Activated CD8-positive, alpha-beta T cell treated with anti-CD3 and anti-CD28 coated beads, Interleukin-2, amount 10 ng/mL, durations not matched to agents 7 days and 5 days (primary cell): ENCODE data around the gene PLEKHG5. TPM values are rescaled to one million over a fixed set of nuclear protein-coding genes. Genes with fewer than 3 reads are reported as not detected.

ENCODE experiments used
- ATAC-seq: fragments of 150-1000 bp; cut with Tn5 transposase; one replicate; pipeline ENCODE4 v1.10.0; 2021; ENCODE audit warnings: moderate library complexity
- CTCF ChIA-PET: fragments of 350-600 bp; sonication (Branson Sonifier 250); formaldehyde crosslinking; loops from one replicate; lab custom pipeline; 2021; ENCODE audit warnings: antibody characterized with exemption; lab: Charles Lee
- POLR2A ChIA-PET: fragments of 350-600 bp; sonication (Branson Sonifier 250); formaldehyde crosslinking; loops from one replicate; lab custom pipeline; 2021; ENCODE audit warnings: antibody characterized with exemption; lab: Charles Lee
- DNase-seq: peaks from one replicate; pipeline ENCODE4 v3.0.0-alpha.2; 2020
- H3K27ac Mint-ChIP-seq: one replicate; pipeline ENCODE4 v1.8.0; 2021; ENCODE audit warnings: mild to moderate bottlenecking, mixed read lengths
- H3K27me3 Mint-ChIP-seq: one replicate; pipeline ENCODE4 v1.8.0; 2021; ENCODE audit warnings: low read depth, mixed read lengths
- H3K36me3 Mint-ChIP-seq: one replicate; pipeline ENCODE4 v1.8.0; 2021; ENCODE audit warnings: low read depth, mixed read lengths
- H3K4me1 Mint-ChIP-seq: one replicate; pipeline ENCODE4 v1.8.0; 2021; ENCODE audit warnings: low read depth, mixed read lengths
- H3K4me3 Mint-ChIP-seq: one replicate; pipeline ENCODE4 v1.8.0; 2021; ENCODE audit warnings: mild to moderate bottlenecking, mixed read lengths
- H3K9me3 Mint-ChIP-seq: one replicate; pipeline ENCODE4 v1.8.0; 2022; ENCODE audit warnings: mixed read lengths; ENCODE audit not compliant: insufficient read depth
- total RNA-seq, 2 experiments: library from RNA; stranded (reverse); gene quantifications; one replicate each; pipeline ENCODE4 v1.2.3, GENCODE V29; 2021

PLEKHG5 gene
- total RNA-seq, 2 experiments from 2014 or later, result 2.2 to 2.8 TPM

DNA sequence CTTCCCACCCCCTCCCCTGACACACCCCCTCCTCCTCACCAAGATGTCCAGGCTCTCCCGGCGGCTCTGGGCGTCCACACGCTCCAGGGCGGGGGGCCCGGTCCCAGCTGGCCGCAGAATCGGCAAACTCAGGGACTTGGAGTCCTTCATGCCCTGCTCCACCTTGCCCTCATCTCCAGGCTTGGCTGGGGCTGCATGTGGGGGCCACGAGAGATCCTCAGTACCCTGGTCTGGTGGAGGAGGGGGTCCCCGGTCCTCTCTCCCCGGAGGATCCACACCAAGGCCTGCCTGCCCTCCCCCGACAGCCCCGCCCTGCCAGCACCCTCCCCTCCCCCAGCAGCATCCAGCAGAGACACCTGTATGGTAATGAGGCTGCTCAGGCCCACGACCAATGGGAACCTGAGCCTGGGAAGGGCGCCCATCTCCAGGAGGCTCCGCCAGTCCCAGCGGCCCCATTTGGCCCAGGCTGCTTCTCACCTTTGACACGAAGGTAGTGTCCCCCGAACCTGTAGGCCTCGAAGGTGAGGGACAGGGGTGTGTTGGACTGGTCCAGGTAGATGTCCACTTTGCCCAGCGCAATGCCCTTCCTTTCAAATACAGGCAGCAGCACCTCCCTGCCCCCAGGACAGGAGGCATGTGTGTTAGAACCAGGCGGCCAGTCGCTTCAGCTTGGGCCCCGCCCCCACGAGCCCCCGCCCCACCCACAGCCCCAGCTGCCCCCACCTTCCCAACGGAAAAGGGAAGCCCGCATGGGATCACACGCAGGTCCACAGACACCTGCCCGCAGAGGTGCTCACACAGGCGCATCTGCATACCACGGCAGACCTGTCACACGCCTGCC lies 17.3 kb downstream of the PLEKHG5 start:
- Mint-ChIP-seq H3K27me3 (no peaks in the 10 kb centered on the region), H3K4me3 (no peak overlapping the region), H3K36me3 (no peaks in the 10 kb centered on the region), H3K4me1 (peaks cover 2% of the 10 kb centered on the region), H3K9me3 (no peaks in the 10 kb centered on the region), H3K27ac (no peak overlapping the region)
- POLR2A ChIA-PET, result no interaction called here
- DNase-seq (no peak), ATAC-seq (no peak)
- CTCF ChIA-PET, result interaction anchor here (1.6 kb wide), 1 partner anchor 10 kb away, joined by 6 read pairs; no protein-coding TSS in a partner anchor

DNA sequence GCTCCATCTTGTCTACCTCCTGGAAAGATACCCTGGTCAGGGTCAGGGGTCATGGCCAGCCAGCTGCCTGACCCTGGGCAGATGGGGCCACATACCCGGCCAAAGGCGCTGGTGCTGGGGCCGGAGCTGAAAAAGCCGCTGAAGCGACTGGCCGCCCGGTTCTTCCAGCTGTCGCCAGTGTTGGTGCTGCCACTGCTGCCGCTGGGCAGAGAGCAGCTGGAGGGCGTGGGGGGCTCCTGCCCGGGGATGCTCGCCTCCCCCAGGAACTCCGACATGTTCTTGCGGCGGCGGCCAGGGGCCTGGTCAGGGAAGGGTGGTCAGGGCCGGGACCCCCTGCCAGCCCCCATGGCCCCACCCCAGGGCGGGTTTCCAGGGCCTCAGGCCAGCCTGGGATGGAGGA lies 18.3 kb downstream of the PLEKHG5 start:
- POLR2A ChIA-PET, result no interaction called here
- H3K4me3 Mint-ChIP-seq, result no peak overlapping the region
- ATAC-seq (no peak), DNase-seq (no peak)
- H3K36me3 Mint-ChIP-seq, result no peaks in the 10 kb centered on the region
- no peaks in the 10 kb centered on the region for H3K27me3 Mint-ChIP-seq
- H3K9me3 Mint-ChIP-seq, result no peaks in the 10 kb centered on the region
- H3K27ac Mint-ChIP-seq, result no peak overlapping the region
- H3K4me1 Mint-ChIP-seq, result peaks cover 2% of the 10 kb centered on the region
- CTCF ChIA-PET, result interaction anchor here (1.0 to 2.2 kb wide), 6 partner anchors 10 to 35 kb away, joined by 4 to 8 read pairs (median 6); no protein-coding TSS in a partner anchor

DNA sequence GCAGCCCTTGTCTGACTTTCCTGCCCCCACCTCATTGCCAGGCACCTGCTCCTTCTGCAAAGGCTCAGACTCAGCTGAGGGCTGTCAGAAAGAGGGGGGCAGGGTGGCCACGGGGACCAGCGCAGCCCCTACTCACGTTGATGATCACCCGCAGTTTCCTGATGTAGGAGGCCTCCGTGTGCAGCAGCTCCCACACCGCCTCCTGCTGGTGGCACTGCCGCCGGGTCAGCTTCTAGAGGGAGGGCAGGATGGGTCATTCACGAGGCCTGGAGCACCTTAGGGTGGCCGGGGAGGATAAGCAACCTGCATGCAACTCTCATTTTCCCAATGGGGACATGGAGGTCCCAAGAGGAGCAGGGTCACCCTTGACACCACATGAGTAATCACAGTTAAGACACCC lies 19.1 kb downstream of the PLEKHG5 start:
- ChIA-PET POLR2A (interaction anchor here (1.4 kb wide), 1 partner anchor 12 kb away, joined by 4 read pairs; no protein-coding TSS in a partner anchor), CTCF (interaction anchor here (1.0 to 2.2 kb wide), 7 partner anchors 9 to 49 kb away, joined by 4 to 8 read pairs (median 5); partner anchors contain the start of gene PLEKHG5)
- DNase-seq (no peak), ATAC-seq (no peak)
- Mint-ChIP-seq H3K4me3 (no peak overlapping the region), H3K36me3 (no peaks in the 10 kb centered on the region), H3K9me3 (no peaks in the 10 kb centered on the region), H3K27ac (no peak overlapping the region), H3K4me1 (peaks cover 2% of the 10 kb centered on the region), H3K27me3 (no peaks in the 10 kb centered on the region)

DNA sequence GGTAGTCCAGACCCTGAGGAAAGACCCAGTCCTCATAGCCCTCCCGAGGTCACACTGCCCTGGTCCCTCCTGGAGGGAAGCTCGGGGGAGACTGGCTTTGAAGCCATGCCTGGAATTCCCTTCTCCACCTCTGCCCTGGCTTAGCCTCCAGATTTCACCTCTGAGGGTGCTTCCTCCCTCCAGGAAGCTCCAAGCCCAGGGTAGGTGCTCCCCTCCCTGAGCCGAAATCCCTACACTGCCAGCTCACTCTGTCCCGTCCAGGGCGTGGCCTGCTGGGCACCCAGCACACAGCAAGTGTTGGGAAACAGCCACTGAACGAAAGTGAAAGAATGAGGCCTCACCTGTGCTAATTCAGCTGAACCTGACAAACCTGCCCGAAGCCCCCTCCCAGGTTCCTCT lies 19.5 kb downstream of the PLEKHG5 start:
- no peak overlapping the region for H3K4me3 Mint-ChIP-seq

DNA sequence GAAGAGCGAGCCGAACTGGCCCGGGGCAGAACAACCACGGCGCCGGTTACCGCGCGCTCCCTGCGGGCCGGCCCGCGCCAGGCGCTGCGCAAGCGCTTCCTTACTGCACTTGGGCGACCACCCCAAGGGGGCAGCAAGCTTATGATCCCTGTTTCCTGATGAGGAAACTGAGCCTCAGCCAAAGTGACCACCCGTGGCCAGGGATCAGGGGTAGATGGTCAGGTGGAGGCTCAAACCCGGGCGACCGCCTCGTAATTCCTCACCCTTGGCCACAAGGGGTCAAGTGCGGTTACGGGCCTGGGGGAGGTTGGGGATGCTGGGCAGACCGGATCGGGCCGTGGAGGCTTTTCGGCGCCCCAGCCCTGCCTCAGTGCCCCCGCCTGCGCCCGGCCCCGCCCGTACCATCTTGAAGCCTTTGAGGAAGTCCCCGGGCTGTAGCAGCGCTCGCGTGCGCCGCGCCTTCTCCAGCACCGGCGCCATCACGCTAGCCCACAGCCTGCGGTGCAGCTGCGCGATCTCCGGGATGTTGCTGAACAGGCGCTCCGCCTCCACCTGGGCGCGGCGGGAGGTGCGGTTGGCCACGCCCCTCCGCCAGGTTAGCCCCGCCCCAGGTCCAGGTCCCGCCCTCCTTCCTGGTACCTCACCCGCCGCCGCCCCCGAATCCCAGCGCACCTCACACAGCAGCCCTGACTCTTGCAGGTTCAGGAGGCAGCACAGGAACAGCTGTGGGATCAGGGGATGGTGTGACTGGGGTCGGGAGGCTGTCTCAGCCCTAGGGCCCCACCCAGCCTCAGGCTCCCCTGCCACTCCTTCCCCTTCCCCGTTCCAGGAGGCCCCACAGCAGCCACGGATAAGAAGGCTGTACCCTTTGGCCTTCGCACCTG lies 20.1 kb downstream of the PLEKHG5 start:
- DNase-seq (no peak), ATAC-seq (no peak)
- Mint-ChIP-seq H3K9me3 (no peaks in the 10 kb centered on the region), H3K27ac (no peak overlapping the region), H3K27me3 (no peaks in the 10 kb centered on the region), H3K4me3 (no peak overlapping the region), H3K36me3 (no peaks in the 10 kb centered on the region), H3K4me1 (peaks cover 7% of the 10 kb centered on the region)
- POLR2A ChIA-PET, result interaction anchor here (1.4 kb wide), 1 partner anchor 11 kb away, joined by 4 read pairs; no protein-coding TSS in a partner anchor
- CTCF ChIA-PET, result interaction anchor here (1.2 to 2.2 kb wide), 5 partner anchors 11 to 48 kb away, joined by 4 to 8 read pairs (median 5); partner anchors contain the start of gene PLEKHG5

More for the DNA sequence above, 19.5 kb downstream of the PLEKHG5 start:
- H3K36me3 Mint-ChIP-seq, result no peaks in the 10 kb centered on the region
- no peak for DNase-seq
- ChIA-PET POLR2A (interaction anchor here (1.4 kb wide), 1 partner anchor 11 kb away, joined by 4 read pairs; no protein-coding TSS in a partner anchor), CTCF (interaction anchor here (1.2 to 2.2 kb wide), 5 partner anchors 12 to 49 kb away, joined by 4 to 8 read pairs (median 5); partner anchors contain the start of gene PLEKHG5)
- no peaks in the 10 kb centered on the region for H3K27me3 Mint-ChIP-seq
- H3K9me3 Mint-ChIP-seq, result no peaks in the 10 kb centered on the region
- no peak overlapping the region for H3K27ac Mint-ChIP-seq
- H3K4me1 Mint-ChIP-seq, result peaks cover 5% of the 10 kb centered on the region
- no peak for ATAC-seq

DNA sequence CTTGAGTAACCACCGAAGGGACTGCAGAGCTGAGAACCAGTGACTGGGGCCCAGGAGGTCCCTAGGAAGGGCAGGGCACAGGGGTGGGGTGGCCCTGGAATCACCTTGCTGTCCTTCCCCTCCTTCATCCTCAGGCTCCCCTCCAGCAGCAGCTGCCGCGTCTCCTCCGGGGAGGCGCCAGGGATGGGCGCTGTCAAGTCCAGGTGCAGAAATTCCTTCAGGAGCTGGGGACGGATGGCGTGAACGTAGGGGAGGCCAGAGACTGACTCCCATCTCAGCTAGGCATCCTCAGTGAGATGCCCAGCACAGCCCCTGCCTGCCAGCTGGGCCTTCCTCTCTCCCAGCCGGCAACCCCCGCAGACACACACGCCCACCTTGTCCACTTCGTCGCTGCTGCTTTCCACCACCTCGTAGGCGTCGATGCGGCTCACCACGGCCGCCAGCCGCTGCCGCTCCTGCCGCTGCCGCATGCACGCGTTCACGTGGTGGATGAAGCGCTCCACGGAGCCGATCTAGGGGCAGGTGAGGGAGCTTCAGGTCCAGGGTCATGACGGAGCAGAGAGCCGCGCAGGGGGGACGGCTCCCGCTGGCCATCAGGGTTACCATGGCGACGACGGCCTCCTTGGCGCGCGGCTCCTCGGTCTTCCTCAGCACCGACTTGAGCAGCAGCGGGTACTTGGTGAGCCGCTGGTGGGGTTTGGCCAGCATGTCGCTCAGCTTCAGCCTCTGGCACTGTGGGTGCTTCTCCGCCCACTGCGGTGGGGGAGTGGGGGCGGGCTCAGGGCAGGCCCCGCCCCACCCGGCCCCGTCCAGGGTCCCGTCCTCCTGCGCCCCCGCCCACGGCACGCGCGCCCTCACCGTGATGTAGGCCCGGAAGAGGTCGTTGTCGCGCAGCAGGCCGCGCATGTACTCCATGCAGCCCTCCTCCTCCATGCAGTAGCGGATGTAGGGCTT lies 21.1 kb downstream of the PLEKHG5 start:
- ChIA-PET POLR2A (no interaction called here), CTCF (interaction anchor here (1.3 kb wide), 1 partner anchor 20 kb away, joined by 4 read pairs; no protein-coding TSS in a partner anchor)

DNA sequence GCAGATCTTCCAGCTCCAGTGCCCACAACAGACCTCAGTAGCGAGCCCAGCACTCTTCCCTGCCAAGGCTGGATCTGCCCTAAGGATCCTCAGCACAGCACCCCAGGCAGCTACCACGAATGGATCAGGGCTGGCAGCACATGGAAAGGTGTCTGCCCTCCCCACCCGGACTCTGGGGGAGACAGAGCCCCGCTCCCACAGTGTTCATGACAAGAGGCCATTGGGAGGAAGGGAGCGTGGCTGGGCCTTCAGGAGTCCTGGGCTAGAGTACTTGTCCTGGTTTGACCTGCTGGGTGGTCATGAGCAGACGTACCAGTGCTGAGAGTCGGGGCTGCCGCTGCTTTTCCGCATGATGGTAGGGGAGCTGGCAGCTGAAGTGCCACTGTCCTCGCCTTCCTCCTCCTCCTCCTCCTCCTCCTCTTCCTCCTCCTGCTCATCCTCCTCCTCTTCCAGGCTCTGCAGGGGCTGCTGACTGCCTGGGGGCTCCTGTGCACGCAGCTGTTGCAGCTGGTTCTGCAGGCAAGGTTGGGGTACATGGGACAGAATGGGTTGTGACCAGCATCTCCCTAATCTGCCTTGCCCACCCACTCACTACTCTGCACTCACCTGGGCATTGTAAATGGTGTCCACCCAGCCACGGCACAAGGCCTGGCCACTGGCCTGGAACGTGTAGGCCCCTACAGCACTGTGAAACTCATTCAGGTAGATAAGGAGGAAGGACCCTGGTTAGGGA lies 22.6 kb downstream of the PLEKHG5 start:
- Mint-ChIP-seq H3K9me3 (no peaks in the 10 kb centered on the region), H3K4me3 (no peak overlapping the region), H3K27ac (no peak overlapping the region), H3K4me1 (peaks cover 17% of the 10 kb centered on the region), H3K27me3 (no peaks in the 10 kb centered on the region), H3K36me3 (peaks cover 8% of the 10 kb centered on the region)
- ATAC-seq (no peak), DNase-seq (no peak)
- ChIA-PET CTCF (interaction anchor here (1.2 to 1.3 kb wide), 2 partner anchors 14 to 22 kb away, joined by 3 to 6 read pairs; partner anchors contain the start of gene PLEKHG5), POLR2A (interaction anchor here (1.5 kb wide), 1 partner anchor 22 kb away, joined by 4 read pairs; the partner anchor contains the start of gene PLEKHG5)

More for the DNA sequence above, 21.1 kb downstream of the PLEKHG5 start:
- H3K27ac Mint-ChIP-seq, result no peak overlapping the region
- no peaks in the 10 kb centered on the region for H3K9me3 Mint-ChIP-seq
- no peaks in the 10 kb centered on the region for H3K36me3 Mint-ChIP-seq
- DNase-seq, result no peak
- H3K4me1 Mint-ChIP-seq, result peaks cover 7% of the 10 kb centered on the region
- no peak for ATAC-seq
- H3K27me3 Mint-ChIP-seq, result no peaks in the 10 kb centered on the region
- H3K4me3 Mint-ChIP-seq, result no peak overlapping the region

DNA sequence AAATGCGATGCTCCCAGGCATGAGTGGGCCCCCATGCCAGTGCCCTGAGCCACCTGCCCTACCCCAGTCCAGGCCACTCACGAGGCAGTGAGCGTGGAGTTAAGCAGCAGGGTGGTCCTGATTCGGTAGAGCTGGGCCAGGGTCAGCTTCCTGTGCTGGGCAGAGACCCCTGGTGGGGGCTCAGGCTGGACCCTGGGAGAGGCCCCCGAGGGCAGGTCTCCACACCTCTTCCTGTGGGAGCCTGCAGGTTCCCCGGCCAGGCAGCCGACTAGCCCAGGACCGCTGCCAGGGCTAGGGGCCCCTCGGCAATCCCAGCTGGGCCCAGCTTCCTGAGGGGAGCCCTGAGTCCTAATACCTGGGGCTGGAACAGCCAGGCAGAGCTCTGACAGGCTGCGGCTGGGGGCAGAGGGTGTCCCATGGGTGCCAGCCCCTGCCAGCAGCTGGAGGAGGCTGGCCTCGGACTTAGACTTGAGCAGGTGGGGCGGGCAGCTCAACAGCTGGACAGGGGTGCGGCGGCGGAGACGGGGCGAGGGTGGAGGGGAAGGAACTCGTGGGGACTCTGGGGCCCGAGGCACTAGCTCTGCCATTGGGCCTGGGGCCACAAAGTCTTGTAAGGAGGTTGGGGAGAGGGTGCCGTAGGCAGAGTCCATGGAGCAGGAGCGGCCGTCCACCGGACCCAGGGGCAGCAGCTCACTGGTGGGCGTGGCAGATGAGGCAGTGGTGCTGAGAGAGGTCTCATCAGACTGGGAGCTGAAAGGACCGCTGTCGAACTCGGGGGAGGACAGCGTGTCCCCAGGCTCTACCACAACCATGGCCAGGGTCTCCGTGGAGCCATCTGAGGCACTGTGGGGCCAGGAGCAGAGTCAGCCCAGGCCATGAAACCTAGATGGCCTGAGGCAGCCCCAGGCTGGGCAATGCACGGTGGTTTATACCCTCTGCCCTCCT lies 23.5 kb downstream of the PLEKHG5 start:
- ChIA-PET CTCF (interaction anchor here (1.2 to 1.3 kb wide), 4 partner anchors 13 to 22 kb away, joined by 3 to 6 read pairs (median 3); partner anchors contain the start of gene PLEKHG5), POLR2A (interaction anchor here (0.8 to 1.5 kb wide), 3 partner anchors 23 to 141 kb away, joined by 3 to 4 read pairs (median 3); partner anchors contain the start of genes NOL9 and PLEKHG5)
- DNase-seq, result no peak
- Mint-ChIP-seq H3K9me3 (no peaks in the 10 kb centered on the region), H3K27ac (no peak overlapping the region), H3K4me1 (peaks cover 21% of the 10 kb centered on the region), H3K4me3 (no peak overlapping the region), H3K36me3 (peaks cover 12% of the 10 kb centered on the region), H3K27me3 (no peaks in the 10 kb centered on the region)
- ATAC-seq, result no peak

DNA sequence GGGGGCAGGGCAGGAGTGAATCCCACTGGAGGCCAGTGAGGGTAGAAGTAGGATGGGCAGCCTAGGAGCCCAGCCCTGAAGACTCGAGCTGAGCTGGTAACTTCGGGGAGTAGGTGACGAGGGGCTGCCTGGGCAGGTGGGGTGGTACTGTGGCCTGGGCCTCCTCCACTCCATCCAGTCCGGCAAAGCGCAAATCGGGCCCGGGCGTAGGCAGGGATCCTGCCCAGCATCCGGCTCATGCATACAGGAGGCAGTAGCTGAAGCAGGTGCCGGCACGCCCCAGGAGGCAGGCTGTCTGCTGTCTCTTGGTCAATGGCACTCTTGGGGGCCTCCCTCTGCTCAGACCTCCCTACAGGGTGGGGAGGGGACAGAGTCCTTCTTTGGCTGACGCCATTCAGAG lies 24.2 kb downstream of the PLEKHG5 start:
- Mint-ChIP-seq H3K4me3 (no peak overlapping the region), H3K27ac (no peak overlapping the region), H3K27me3 (no peaks in the 10 kb centered on the region), H3K4me1 (peaks cover 27% of the 10 kb centered on the region), H3K36me3 (peaks cover 20% of the 10 kb centered on the region), H3K9me3 (no peaks in the 10 kb centered on the region)
- ATAC-seq (no peak), DNase-seq (no peak)
- CTCF ChIA-PET, result interaction anchor here (1.2 to 1.5 kb wide), 7 partner anchors 9 to 62 kb away, joined by 3 to 7 read pairs (median 3); no protein-coding TSS in a partner anchor
- POLR2A ChIA-PET, result interaction anchor here (0.8 to 1.5 kb wide), 3 partner anchors 24 to 141 kb away, joined by 3 to 4 read pairs (median 3); partner anchors contain the start of genes NOL9 and PLEKHG5
